NT2/D1 (cell line): ENCODE data around the gene COPS6.

Experiments used
- DNase-seq: peaks from one replicate; pipeline ENCODE4 v3.0.0-alpha.2; 2011; ENCODE audit warnings: low read depth, low spot score
- H3K27me3 ChIP-seq: 2 replicates; pipeline ENCODE4 v1.6.0; 2011; ENCODE audit warnings: mild to moderate bottlenecking; ENCODE audit not compliant: insufficient read length, insufficient read depth
- H3K36me3 ChIP-seq: 2 replicates; pipeline ENCODE4 v1.6.1; 2011; ENCODE audit warnings: mild to moderate bottlenecking, low read length, mixed read lengths; ENCODE audit not compliant: insufficient read depth, insufficient read length
- H3K4me1 ChIP-seq: 2 replicates; pipeline ENCODE4 v1.5.1; 2011; ENCODE audit not compliant: insufficient read depth, insufficient read length
- H3K4me3 ChIP-seq: 2 replicates; pipeline ENCODE4 v1.5.1; 2011; ENCODE audit warnings: low read depth; ENCODE audit not compliant: insufficient read length
- H3K9ac ChIP-seq: 2 replicates; pipeline ENCODE4 v1.6.0; 2011; ENCODE audit warnings: low read depth; ENCODE audit not compliant: insufficient read length
- H3K9me3 ChIP-seq: 2 replicates; pipeline ENCODE4 v1.5.1; 2011; ENCODE audit warnings: mild to moderate bottlenecking, low read length; ENCODE audit not compliant: insufficient read depth
- SUZ12 ChIP-seq: IDR thresholded peaks from 2 replicates; pipeline ENCODE4 v1.6.1; 2011; ENCODE audit not compliant: insufficient read length, insufficient read depth; ENCODE audit errors: extremely low read depth
- YY1 ChIP-seq: IDR thresholded peaks from 2 replicates; pipeline ENCODE4 v1.6.1; 2011; ENCODE audit not compliant: insufficient read length, insufficient read depth
- ZNF274 ChIP-seq: IDR thresholded peaks from 2 replicates; pipeline ENCODE4 v1.6.1; 2011; ENCODE audit warnings: mild to moderate bottlenecking, low read depth, low read length

Gene COPS6

DNA sequence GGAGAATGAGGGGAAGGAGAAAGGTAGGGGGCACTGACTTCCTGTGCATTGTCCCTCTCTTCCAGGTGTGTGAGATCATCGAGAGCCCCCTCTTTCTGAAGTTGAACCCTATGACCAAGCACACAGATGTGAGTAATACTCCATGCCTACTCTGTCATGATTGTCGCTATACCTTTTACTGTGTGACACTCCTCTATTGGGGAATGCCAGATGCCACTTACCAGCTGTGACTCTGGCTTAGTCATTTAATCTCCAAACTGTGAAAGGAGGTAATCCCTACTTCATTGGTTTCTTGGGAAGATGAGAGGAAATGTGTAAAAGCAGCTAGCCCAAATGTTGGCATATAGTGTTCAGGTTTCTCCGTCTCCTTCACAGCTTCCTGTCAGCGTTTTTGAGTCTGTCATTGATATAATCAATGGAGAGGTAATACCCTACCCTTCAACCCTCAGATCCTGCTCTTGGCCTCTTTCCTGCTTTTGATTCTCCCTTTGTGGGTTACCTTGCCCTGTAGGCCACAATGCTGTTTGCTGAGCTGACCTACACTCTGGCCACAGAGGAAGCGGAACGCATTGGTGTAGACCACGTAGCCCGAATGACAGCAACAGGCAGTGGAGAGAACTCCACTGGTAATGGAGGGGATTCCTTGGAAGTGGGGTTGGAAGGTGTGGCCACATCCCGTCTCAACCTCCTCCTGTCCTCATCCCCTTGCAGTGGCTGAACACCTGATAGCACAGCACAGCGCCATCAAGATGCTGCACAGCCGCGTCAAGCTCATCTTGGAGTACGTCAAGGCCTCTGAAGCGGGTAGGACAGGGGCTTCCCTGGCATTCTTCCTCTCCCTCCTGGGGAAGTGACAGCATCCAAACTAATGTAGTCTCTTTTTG, 2.0 kb downstream of the COPS6 start:
- no peak overlapping the region for H3K9ac ChIP-seq
- no peak for DNase-seq
- H3K4me3 ChIP-seq: no peak overlapping the region
- TF ChIP-seq ZNF274 (no peak), YY1 (no peak), SUZ12 (no peak)
- H3K9me3 ChIP-seq: no peaks in the 10 kb centered on the region
- peaks cover 57% of the 10 kb centered on the region for H3K36me3 ChIP-seq
- H3K4me1 ChIP-seq: peaks cover 2% of the 10 kb centered on the region
- no peaks in the 10 kb centered on the region for H3K27me3 ChIP-seq

DNA sequence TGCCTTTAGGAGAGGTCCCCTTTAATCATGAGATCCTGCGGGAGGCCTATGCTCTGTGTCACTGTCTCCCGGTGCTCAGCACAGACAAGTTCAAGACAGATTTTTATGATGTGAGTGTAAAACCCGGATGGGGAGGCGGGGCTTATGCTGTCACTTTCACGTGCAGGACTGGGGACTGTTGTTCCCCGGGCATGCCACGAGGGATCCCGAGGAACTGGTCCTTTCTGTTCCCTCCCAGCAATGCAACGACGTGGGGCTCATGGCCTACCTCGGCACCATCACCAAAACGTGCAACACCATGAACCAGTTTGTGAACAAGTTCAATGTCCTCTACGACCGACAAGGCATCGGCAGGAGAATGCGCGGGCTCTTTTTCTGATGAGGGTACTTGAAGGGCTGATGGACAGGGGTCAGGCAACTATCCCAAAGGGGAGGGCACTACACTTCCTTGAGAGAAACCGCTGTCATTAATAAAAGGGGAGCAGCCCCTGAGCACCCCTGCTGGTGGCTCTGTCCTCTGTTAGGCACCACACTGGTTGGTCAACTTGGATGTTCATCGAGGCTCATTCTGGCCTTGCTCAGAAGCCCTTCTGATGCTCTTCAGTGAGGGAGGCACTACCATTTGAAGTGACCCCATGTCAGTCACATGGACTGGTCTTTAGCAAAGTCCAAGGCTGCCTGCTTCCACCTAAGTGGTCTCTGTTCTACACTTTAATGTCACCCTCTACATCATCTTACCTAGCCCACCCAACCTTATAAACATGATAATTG, 2.8 kb downstream of the COPS6 start:
- no peak for DNase-seq
- peaks cover 2% of the 10 kb centered on the region for H3K4me1 ChIP-seq
- H3K9me3 ChIP-seq: no peaks in the 10 kb centered on the region
- no peak for TF ChIP-seq YY1
- TF ChIP-seq ZNF274: no peak
- no peak for TF ChIP-seq SUZ12
- no peaks in the 10 kb centered on the region for H3K27me3 ChIP-seq
- H3K4me3 ChIP-seq: no peak overlapping the region
- no peak overlapping the region for H3K9ac ChIP-seq
- H3K36me3 ChIP-seq: peaks cover 63% of the 10 kb centered on the region

DNA sequence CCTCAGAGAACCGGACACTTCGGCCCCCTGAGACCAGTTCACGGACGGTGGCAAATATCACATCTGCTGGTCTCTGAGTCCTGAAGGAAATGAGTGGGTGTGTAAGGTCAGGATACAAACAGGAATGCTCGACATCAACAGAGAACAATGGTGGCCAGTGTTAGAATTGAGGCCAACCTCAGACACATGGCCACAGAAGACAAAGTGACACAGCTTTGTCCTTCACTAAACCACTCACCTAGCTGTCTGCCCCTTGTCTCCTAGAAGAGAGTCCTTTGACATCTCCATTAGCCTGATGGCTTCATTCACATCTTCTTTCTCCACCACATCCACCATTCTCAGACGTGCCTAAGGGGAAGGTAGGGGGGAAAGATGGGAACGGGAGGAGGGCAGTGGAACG, 4.3 kb downstream of the COPS6 start:
- no peaks in the 10 kb centered on the region for H3K27me3 ChIP-seq
- H3K4me3 ChIP-seq: no peak overlapping the region
- DNase-seq: no peak
- peaks cover 75% of the 10 kb centered on the region for H3K36me3 ChIP-seq
- H3K9ac ChIP-seq: no peak overlapping the region
- peaks cover 2% of the 10 kb centered on the region for H3K4me1 ChIP-seq
- H3K9me3 ChIP-seq: no peaks in the 10 kb centered on the region
- TF ChIP-seq SUZ12 (no peak), YY1 (no peak), ZNF274 (no peak)

DNA sequence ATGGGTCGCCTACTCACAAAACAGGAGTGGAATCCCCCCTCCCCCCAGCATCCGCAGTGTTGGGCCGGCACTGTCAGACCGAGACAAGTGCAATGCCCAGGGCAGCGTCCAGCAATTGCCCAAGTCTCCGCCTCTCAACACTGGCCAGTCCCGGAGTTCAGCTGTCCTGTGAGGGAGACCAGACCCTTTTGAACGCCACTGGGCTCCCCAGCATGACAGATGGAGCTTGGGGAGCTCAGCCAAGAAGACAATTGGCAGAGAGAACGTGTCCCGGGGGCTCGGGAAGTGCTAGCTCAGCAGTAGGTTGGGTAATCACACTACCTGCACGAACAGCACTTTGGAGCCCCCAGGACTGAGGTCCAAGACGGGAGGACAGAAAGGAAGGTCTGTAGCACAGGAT, 4.7 kb downstream of the COPS6 start:
- peaks cover 80% of the 10 kb centered on the region for H3K36me3 ChIP-seq
- no peak for TF ChIP-seq SUZ12
- no peak for TF ChIP-seq ZNF274
- TF ChIP-seq YY1: no peak
- no peak overlapping the region for H3K4me3 ChIP-seq
- H3K9ac ChIP-seq: no peak overlapping the region
- DNase-seq: no peak
- no peaks in the 10 kb centered on the region for H3K9me3 ChIP-seq
- peaks cover 2% of the 10 kb centered on the region for H3K4me1 ChIP-seq
- no peaks in the 10 kb centered on the region for H3K27me3 ChIP-seq

DNA sequence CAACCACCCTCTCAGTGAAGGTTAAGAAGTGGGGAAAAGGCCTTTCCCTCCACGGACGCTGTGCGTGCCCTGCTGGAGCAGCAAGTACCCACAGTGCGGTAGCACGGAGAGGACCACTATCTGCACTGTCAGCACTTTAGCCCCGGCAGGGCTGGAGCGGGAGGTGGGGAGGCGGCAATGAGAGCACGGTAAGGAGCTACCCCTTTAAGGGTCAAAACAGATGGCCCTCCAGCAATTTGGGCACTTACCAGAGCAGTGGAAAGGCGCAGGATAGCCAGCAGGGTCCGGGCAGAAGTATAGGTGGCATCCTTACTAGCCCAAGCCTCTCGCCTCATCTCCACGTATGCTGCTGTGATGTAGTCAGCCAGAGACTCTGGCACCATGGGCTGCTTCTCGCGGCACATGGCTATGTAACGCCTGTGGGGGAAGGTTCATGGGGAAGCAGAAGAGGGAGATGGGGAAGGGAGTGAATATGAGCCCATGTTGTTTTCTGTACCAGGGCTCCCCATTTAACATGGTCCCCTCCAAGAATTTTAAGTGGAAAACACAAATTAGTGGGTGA, 5.2 kb downstream of the COPS6 start:
- DNase-seq: no peak
- no peaks in the 10 kb centered on the region for H3K27me3 ChIP-seq
- no peak for TF ChIP-seq YY1
- TF ChIP-seq SUZ12: no peak
- TF ChIP-seq ZNF274: no peak
- no peaks in the 10 kb centered on the region for H3K9me3 ChIP-seq
- no peak overlapping the region for H3K9ac ChIP-seq
- no peak overlapping the region for H3K4me3 ChIP-seq
- peaks cover 85% of the 10 kb centered on the region for H3K36me3 ChIP-seq
- H3K4me1 ChIP-seq: peaks cover 5% of the 10 kb centered on the region

DNA sequence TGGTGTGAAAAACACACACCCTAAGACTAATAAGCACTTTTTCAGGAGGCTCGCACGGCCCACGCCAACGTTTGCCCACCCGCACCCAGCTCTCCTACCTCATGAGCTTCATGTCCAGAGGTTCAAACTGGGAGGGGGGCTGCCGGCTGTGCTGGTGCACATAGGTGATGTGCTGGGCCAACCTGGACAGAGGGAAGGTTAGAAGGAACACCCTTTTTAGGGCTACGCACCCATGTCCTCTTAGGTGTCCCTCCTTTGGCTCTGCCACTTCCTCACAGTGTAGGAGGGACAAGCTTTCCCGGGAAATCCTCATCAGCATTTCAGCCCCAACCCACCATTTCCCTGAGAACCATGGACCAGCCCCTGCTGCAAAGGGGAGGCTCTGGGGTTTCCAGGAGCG, 6.5 kb downstream of the COPS6 start:
- no peak for DNase-seq

DNA sequence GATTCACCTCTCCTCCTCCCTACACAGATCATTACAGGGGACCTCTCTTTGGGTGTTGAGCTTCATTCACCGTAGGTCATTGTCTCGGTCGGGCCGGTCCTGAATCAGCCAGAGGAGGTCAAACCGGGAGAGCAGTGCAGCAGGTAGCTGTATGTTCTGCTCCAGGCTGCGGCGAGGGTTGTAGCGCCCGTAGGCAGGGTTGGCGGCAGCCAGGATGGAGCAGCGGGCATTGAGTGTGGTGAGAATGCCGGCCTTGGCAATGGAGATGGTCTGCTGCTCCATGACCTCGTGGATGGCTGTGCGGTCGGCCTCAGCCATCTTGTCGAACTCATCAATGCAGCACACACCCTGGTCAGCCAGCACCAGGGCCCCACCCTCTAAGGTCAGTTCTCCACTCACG, 6.9 kb downstream of the COPS6 start:
- Histone ChIP-seq H3K9ac (no peak overlapping the region), H3K4me3 (no peak overlapping the region), H3K4me1 (peaks cover 9% of the 10 kb centered on the region), H3K9me3 (no peaks in the 10 kb centered on the region), H3K36me3 (peaks cover 91% of the 10 kb centered on the region), H3K27me3 (no peaks in the 10 kb centered on the region)
- TF ChIP-seq SUZ12: no peak
- no peak for TF ChIP-seq YY1
- no peak for TF ChIP-seq ZNF274
- DNase-seq: no peak

More for the DNA sequence above, 6.5 kb downstream of the COPS6 start:
- no peak for TF ChIP-seq SUZ12
- TF ChIP-seq ZNF274: no peak
- TF ChIP-seq YY1: no peak
- Histone ChIP-seq H3K9ac (no peak overlapping the region), H3K4me3 (no peak overlapping the region), H3K4me1 (peaks cover 9% of the 10 kb centered on the region), H3K9me3 (no peaks in the 10 kb centered on the region), H3K36me3 (peaks cover 95% of the 10 kb centered on the region), H3K27me3 (no peaks in the 10 kb centered on the region)
